HG03097 (cell line): Measurements from ENCODE around the gene CEP78.
"Not testable (repeated sequence)": the region's sequence is repeated elsewhere in the genome, so short reads cannot be mapped to it uniquely, and the experiment has no call there.

Experiments
- ATAC-seq: cut with Tn5 transposase; IDR thresholded peaks from one replicate; pipeline ENCODE4 v1.9.1; 2021; ENCODE audit not compliant: unreplicated experiment, low FRiP score

The CEP78 gene

GRCh38 chr9:78235762-78236550, at the start of gene CEP78:
TSS of gene CEP78 (plus strand) at chr9:78236075. CDS start at chr9:78236351, 276 bp downstream.
- ATAC-seq: peak; percentile 99

GRCh38 chr9:78187763-78188484, 48.0 kb upstream of the CEP78 start:
- no peak for ATAC-seq

GRCh38 chr9:78188594-78188993, 47.3 kb upstream of the CEP78 start:
- no peak for ATAC-seq

GRCh38 chr9:78189001-78189400, 46.9 kb upstream of the CEP78 start:
- ATAC-seq: no peak

- no peak for ATAC-seq
Observed at GRCh38 chr9:78189461-78189860, 46.4 kb upstream of the CEP78 start.

GRCh38 chr9:78191931-78192330, 43.9 kb upstream of the CEP78 start:
- no peak for ATAC-seq

- no peak for ATAC-seq
Observed at GRCh38 chr9:78196258-78196657, 39.6 kb upstream of the CEP78 start.

GRCh38 chr9:78201158-78201777, 34.6 kb upstream of the CEP78 start:
- ATAC-seq: peak; percentile 74

GRCh38 chr9:78207319-78207718, 28.6 kb upstream of the CEP78 start:
- no peak for ATAC-seq

- ATAC-seq: no peak
Observed at GRCh38 chr9:78207901-78208300, 28.0 kb upstream of the CEP78 start.

GRCh38 chr9:78209127-78209526, 26.7 kb upstream of the CEP78 start:
- no peak for ATAC-seq

GRCh38 chr9:78210841-78211301, 25.0 kb upstream of the CEP78 start:
- ATAC-seq: peak; percentile 50

- ATAC-seq: no peak
Observed at GRCh38 chr9:78212868-78213267, 23.0 kb upstream of the CEP78 start.

GRCh38 chr9:78213712-78214111, 22.2 kb upstream of the CEP78 start:
- peak; percentile 57 for ATAC-seq

GRCh38 chr9:78214492-78214891, 21.4 kb upstream of the CEP78 start:
- ATAC-seq: no peak

GRCh38 chr9:78215706-78216105, 20.2 kb upstream of the CEP78 start:
- ATAC-seq: no peak

GRCh38 chr9:78218890-78219289, 17.0 kb upstream of the CEP78 start:
- no peak for ATAC-seq

- no peak for ATAC-seq
Observed at GRCh38 chr9:78221425-78221824, 14.4 kb upstream of the CEP78 start.

GRCh38 chr9:78221841-78222240, 14.0 kb upstream of the CEP78 start:
- not testable (repeated sequence) for ATAC-seq

GRCh38 chr9:78230761-78231160, 5.1 kb upstream of the CEP78 start:
- ATAC-seq: no peak

GRCh38 chr9:78232471-78232870, 3.4 kb upstream of the CEP78 start:
- ATAC-seq: not testable (repeated sequence)
